Measurements from ENCODE around the gene ADGRF3. TPM values are rescaled to one million over a fixed set of nuclear protein-coding genes. Genes with fewer than 3 reads are reported as not detected.
"Not testable (repeated sequence)": the region's sequence is repeated elsewhere in the genome, so short reads cannot be mapped to it uniquely, and the experiment has no call there.

Gene ADGRF3
- total RNA-seq, 2 donors from 2014 or later, result 0.35 to 0.93 TPM

GRCh38 chr2:26268213-26268612 is 78.4 kb downstream of the ADGRF3 start:
- Histone ChIP-seq H3K27ac (ENCODE audit: low read depth, low read length) (no peak overlapping the region), H3K4me1 (ENCODE audit: control insufficient read depth, insufficient read depth, low read length) (no peaks in the 10 kb centered on the region), H3K4me3 (ENCODE audit: low read length) (no peak overlapping the region), H3K36me3 (ENCODE audit: control insufficient read depth, insufficient read depth, low read length) (peaks cover 24% of the 10 kb centered on the region), H3K27me3 (ENCODE audit: control insufficient read depth, insufficient read depth, low read length, poor library complexity, severe bottlenecking) (no peaks in the 10 kb centered on the region), H3K9me3 (ENCODE audit: control insufficient read depth, low read length) (no peaks in the 10 kb centered on the region), H3K9ac (ENCODE audit: extremely low read depth, low read length, poor library complexity, severe bottlenecking) (no peak overlapping the region)
- Mint-ChIP-seq H3K27me3 (ENCODE audit: insufficient read depth) (no peaks in the 10 kb centered on the region), H3K27ac (no peak overlapping the region), H3K4me1 (no peaks in the 10 kb centered on the region), H3K9me3 (no peaks in the 10 kb centered on the region), H3K4me3 (no peak overlapping the region), H3K36me3 (ENCODE audit: low read depth) (peaks cover 27% of the 10 kb centered on the region)
- 94% methylated on average over 4 of the region's 4 CpGs; no CpG with 5 or more reads in 1 of the 2 experiments for WGBS, 2 experiments (ENCODE audit: insufficient coverage in 1 of 2, insufficient read length in 1 of 2)
- no peak for DNase-seq
- TF ChIP-seq CTCF (conservative IDR thresholded peaks at IDR 0.05), result no peak

GRCh38 chr2:26258836-26259235 is 87.8 kb downstream of the ADGRF3 start:
- H3K27ac ChIP-seq (ENCODE audit: low read depth, low read length); H3K9me3 Mint-ChIP-seq; DNase-seq; H3K9ac ChIP-seq (ENCODE audit: extremely low read depth, low read length, poor library complexity, severe bottlenecking); H3K4me3 Mint-ChIP-seq; H3K4me1 Mint-ChIP-seq; H3K4me1 ChIP-seq (ENCODE audit: control insufficient read depth, insufficient read depth, low read length); H3K27ac Mint-ChIP-seq; H3K4me3 ChIP-seq (ENCODE audit: low read length); H3K27me3 ChIP-seq (ENCODE audit: control insufficient read depth, insufficient read depth, low read length, poor library complexity, severe bottlenecking); H3K27me3 Mint-ChIP-seq (ENCODE audit: insufficient read depth): not testable (repeated sequence)
- H3K36me3 Mint-ChIP-seq (ENCODE audit: low read depth), result peaks cover 44% of the 10 kb centered on the region
- Histone ChIP-seq H3K9me3 (ENCODE audit: control insufficient read depth, low read length) (peaks cover 15% of the 10 kb centered on the region), H3K36me3 (ENCODE audit: control insufficient read depth, insufficient read depth, low read length) (peaks cover 32% of the 10 kb centered on the region)
- WGBS, 2 experiments (ENCODE audit: insufficient coverage in 1 of 2, insufficient read length in 1 of 2), result 96 to 100% methylated on average over 2 to 8 of the region's 8 CpGs

Other genes starting within 250 kb of the ADGRF3 start
- 1 to 10 TPM; 6.0 to 8.1 TPM for gene GAREM2, start 173.7 kb downstream of the ADGRF3 start, total RNA-seq
- 10 to 100 TPM; 83.8 to 86.7 TPM for gene HADHA, start 102.2 kb downstream of the ADGRF3 start, total RNA-seq
- 10 to 100 TPM; 37.8 to 41.0 TPM for gene HADHB, start 101.8 kb downstream of the ADGRF3 start, total RNA-seq
- 10 to 100 TPM; 59.3 to 77.1 TPM for gene SELENOI, start 646 bp downstream of the ADGRF3 start, total RNA-seq
- gene DRC1, start 55.1 kb upstream of the ADGRF3 start, total RNA-seq, result under 1 TPM; 0.33 to 0.48 TPM
- gene OTOF, start 131.3 kb upstream of the ADGRF3 start, total RNA-seq, result 1 to 10 TPM; 1.1 to 1.2 TPM